ENCODE measurements around the gene MRGPRD. TPM values are rescaled to one million over a fixed set of nuclear protein-coding genes. Genes with fewer than 3 reads are reported as not detected.

Gene MRGPRD
- total and polyA plus RNA-seq, 4 donors, result not detected

DNA sequence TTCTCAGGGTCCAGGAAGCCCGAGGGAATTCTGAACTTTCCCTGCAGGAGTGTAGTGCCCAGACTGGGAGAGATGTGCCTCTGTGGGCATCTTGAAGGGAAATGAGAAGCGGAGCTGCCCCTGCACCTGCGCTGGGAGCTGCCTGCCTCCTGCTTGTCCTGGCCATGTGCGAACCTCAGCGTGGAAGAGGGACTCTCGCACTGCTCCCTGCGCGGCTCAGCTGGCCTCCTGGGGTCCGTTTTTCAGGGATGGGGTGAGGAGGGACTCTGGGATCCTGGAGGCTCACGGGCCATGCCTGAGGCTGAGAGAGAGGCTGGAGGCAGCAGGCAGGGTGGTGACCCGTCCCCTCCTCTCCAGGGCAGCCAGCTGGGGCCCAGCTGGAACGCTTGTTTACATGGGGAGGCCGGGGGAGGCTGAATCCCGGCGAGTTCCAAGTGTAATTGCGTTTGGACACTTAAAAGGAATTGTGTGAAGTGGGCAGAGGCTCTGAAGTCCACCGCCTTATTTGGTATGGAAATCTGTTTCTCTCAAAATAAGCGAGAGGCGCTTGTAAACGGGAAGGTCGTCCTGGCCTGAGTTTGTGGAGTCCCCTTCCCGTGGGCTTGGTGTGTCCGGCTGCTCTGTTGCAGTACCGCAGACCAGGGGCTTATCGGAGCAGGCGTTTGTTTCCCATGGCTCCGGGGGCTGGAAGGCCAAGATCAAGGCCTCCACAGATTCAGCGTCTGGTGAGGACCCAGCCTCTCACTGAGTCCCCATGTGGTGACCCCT is 33.5 kb upstream of the MRGPRD start:
- H3K36me3 ChIP-seq (ENCODE audit: control insufficient read depth in 4 of 4, insufficient read depth in 3 of 4, low read depth in 1 of 4, low read length in 3 of 4), result no peaks in the 10 kb centered on the region
- TF ChIP-seq, protein P1, sequence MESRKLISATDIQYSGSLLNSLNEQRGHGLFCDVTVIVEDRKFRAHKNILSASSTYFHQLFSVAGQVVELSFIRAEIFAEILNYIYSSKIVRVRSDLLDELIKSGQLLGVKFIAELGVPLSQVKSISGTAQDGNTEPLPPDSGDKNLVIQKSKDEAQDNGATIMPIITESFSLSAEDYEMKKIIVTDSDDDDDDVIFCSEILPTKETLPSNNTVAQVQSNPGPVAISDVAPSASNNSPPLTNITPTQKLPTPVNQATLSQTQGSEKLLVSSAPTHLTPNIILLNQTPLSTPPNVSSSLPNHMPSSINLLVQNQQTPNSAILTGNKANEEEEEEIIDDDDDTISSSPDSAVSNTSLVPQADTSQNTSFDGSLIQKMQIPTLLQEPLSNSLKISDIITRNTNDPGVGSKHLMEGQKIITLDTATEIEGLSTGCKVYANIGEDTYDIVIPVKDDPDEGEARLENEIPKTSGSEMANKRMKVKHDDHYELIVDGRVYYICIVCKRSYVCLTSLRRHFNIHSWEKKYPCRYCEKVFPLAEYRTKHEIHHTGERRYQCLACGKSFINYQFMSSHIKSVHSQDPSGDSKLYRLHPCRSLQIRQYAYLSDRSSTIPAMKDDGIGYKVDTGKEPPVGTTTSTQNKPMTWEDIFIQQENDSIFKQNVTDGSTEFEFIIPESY (IDR thresholded peaks at IDR 0.05), result no peak
- TF ChIP-seq NR2F2 (IDR thresholded peaks at IDR 0.05), result peak; percentile 20
- TF ChIP-seq, protein P2, sequence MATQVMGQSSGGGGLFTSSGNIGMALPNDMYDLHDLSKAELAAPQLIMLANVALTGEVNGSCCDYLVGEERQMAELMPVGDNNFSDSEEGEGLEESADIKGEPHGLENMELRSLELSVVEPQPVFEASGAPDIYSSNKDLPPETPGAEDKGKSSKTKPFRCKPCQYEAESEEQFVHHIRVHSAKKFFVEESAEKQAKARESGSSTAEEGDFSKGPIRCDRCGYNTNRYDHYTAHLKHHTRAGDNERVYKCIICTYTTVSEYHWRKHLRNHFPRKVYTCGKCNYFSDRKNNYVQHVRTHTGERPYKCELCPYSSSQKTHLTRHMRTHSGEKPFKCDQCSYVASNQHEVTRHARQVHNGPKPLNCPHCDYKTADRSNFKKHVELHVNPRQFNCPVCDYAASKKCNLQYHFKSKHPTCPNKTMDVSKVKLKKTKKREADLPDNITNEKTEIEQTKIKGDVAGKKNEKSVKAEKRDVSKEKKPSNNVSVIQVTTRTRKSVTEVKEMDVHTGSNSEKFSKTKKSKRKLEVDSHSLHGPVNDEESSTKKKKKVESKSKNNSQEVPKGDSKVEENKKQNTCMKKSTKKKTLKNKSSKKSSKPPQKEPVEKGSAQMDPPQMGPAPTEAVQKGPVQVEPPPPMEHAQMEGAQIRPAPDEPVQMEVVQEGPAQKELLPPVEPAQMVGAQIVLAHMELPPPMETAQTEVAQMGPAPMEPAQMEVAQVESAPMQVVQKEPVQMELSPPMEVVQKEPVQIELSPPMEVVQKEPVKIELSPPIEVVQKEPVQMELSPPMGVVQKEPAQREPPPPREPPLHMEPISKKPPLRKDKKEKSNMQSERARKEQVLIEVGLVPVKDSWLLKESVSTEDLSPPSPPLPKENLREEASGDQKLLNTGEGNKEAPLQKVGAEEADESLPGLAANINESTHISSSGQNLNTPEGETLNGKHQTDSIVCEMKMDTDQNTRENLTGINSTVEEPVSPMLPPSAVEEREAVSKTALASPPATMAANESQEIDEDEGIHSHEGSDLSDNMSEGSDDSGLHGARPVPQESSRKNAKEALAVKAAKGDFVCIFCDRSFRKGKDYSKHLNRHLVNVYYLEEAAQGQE (IDR thresholded peaks at IDR 0.05), result no peak
- DNase-seq (ENCODE audit: low spot score), result no peak
- WGBS, result 70% methylated on average over 28 of the region's 28 CpGs
- H3K9me3 ChIP-seq (ENCODE audit: control insufficient read depth in 4 of 4, low read length in 3 of 4), result no peaks in the 10 kb centered on the region
- H3K9ac ChIP-seq (ENCODE audit: low read depth in 1 of 2, low read length in 2 of 2), result no peak overlapping the region
- H3K27ac ChIP-seq (ENCODE audit: low read depth in 1 of 2, low read length in 2 of 2), result peak overlapping the region; percentile 43 to 50
- H3K27me3 ChIP-seq (ENCODE audit: control insufficient read depth in 4 of 4, insufficient read depth in 4 of 4, low read length in 3 of 4), result no peaks in the 10 kb centered on the region
- H3K4me3 ChIP-seq (ENCODE audit: low read depth in 1 of 3, low read length in 3 of 3), result no peak overlapping the region
- H3K4me1 ChIP-seq (ENCODE audit: control insufficient read depth in 4 of 4, insufficient read depth in 4 of 4, low read length in 3 of 4), result peaks cover 17 to 34% (median 20%) of the 10 kb centered on the region in 4 donors

- Histone ChIP-seq H3K9ac (ENCODE audit: low read depth in 1 of 2, low read length in 2 of 2) (no peak within 1 kb of the TSS), H3K4me1 (ENCODE audit: control insufficient read depth in 4 of 4, insufficient read depth in 4 of 4, low read length in 3 of 4) (peaks cover 25 to 43% (median 29%) of the 10 kb centered on the region in 4 donors), H3K36me3 (ENCODE audit: control insufficient read depth in 4 of 4, insufficient read depth in 3 of 4, low read depth in 1 of 4, low read length in 3 of 4) (no peaks in the 10 kb centered on the region), H3K4me3 (ENCODE audit: low read depth in 1 of 3, low read length in 3 of 3) (peak within 1 kb of the TSS in 2 of 3 donors; percentile 8 to 37), H3K27ac (ENCODE audit: low read depth in 1 of 2, low read length in 2 of 2) (peak within 1 kb of the TSS; percentile 55 to 90), H3K9me3 (ENCODE audit: control insufficient read depth in 4 of 4, low read length in 3 of 4) (no peaks in the 10 kb centered on the region), H3K27me3 (ENCODE audit: control insufficient read depth in 4 of 4, insufficient read depth in 4 of 4, low read length in 3 of 4) (no peaks in the 10 kb centered on the region)
- no peak for DNase-seq (ENCODE audit: low spot score)
- WGBS, result 40% methylated on average over 43 of the region's 43 CpGs
- TF ChIP-seq FOXA1 (IDR thresholded peaks at IDR 0.05) (no peak), TAF1 (conservative IDR thresholded peaks at IDR 0.05) (no peak), FOXA2 (IDR thresholded peaks at IDR 0.05) (no peak), RXRA (IDR thresholded peaks at IDR 0.05) (no peak), CTCF (IDR thresholded peaks at IDR 0.05; ENCODE audit: low read depth, low read length, missing input control) (peak; percentile 21), GABPA (IDR thresholded peaks at IDR 0.05 in 1 of 2, conservative IDR thresholded peaks at IDR 0.05 in 1 of 2) (no peak), EGR1 (IDR thresholded peaks at IDR 0.05; ENCODE audit: low read depth in 2 of 2) (no peak), YY1 (IDR thresholded peaks at IDR 0.05) (no peak), SP1 (IDR thresholded peaks at IDR 0.05) (no peak), HNF4G (IDR thresholded peaks at IDR 0.05) (no peak), JUND (IDR thresholded peaks at IDR 0.05) (peak in 1 of 2 donors; percentile 6)
- TF ChIP-seq, protein P1 (IDR thresholded peaks at IDR 0.05), result no peak
- TF ChIP-seq, protein P2 (IDR thresholded peaks at IDR 0.05), result no peak
- TF ChIP-seq, protein P3, sequence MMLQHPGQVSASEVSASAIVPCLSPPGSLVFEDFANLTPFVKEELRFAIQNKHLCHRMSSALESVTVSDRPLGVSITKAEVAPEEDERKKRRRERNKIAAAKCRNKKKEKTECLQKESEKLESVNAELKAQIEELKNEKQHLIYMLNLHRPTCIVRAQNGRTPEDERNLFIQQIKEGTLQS (IDR thresholded peaks at IDR 0.05), result no peak
Measured at GRCh38 chr11:69013009-69013951, 32.5 kb upstream of the MRGPRD start, which contains the start of gene MRGPRF. MRGPRF (minus strand) TSS chr11:69013246; CDS start chr11:69009901, 3,345 bp downstream.
